ENCODE results near the gene PSME3. TPM values are rescaled to one million over a fixed set of nuclear protein-coding genes. Genes with fewer than 3 reads are reported as not detected.

Gene PSME3
- total and polyA plus RNA-seq, 2 experiments from 2014 or later, result 93.5 to 178 TPM

DNA sequence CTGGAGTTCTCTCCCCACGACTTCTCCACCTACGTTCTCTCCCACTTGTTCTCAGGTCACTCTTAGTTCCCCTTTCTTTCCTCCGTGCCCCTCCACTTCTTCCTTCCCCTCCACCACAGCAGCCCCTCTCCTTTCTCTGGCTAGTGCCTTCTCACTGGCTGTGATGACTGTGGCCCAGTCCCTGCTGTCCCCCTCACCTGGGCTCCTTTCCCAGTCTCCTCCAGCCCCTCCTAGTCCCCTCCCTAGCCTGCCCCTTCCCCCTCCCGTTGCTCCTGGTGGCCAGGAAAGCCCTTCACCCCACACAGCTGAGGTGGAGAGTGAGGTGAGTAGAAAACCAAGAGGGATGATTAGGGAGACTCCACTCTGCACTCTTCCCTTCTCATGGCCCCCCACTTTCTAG, 38.1 kb upstream of the PSME3 start:
- Histone ChIP-seq H2AFZ (no peak overlapping the region), H3F3A (replicated peaks; ENCODE audit: low read depth) (no peaks in the 10 kb centered on the region), H3K27ac (ENCODE audit: low read depth) (no peak overlapping the region), H3K36me3 (ENCODE audit: insufficient read depth) (no peaks in the 10 kb centered on the region), H3K4me3 (no peak overlapping the region), H4K20me1 (replicated peaks; ENCODE audit: insufficient read depth) (no peaks in the 10 kb centered on the region), H3K4me1 (ENCODE audit: insufficient read depth) (peaks cover 6% of the 10 kb centered on the region; the same call in 1 of the 2 replicates), H3K4me2 (no peak overlapping the region), H3K27me3 (ENCODE audit: insufficient read depth) (peaks cover 11% of the 10 kb centered on the region), H3K79me2 (replicated peaks; ENCODE audit: insufficient read depth) (peaks cover 8% of the 10 kb centered on the region), H3K9me2 (ENCODE audit: insufficient read depth) (no peaks in the 10 kb centered on the region)
- Mint-ChIP-seq H3K27ac (no peak overlapping the region), H3K9me3 (peaks cover 11% of the 10 kb centered on the region), H3K4me1 (peaks cover 5% of the 10 kb centered on the region; the same call in 1 of the 3 replicates), H3K4me3 (no peak overlapping the region), H3K27me3 (ENCODE audit: insufficient read depth, low read depth, poor library complexity) (peaks cover 13% of the 10 kb centered on the region), H3K36me3 (ENCODE audit: low read depth) (peaks cover 13% of the 10 kb centered on the region)
- TF ChIP-seq EZH2phosphoT487 (IDR thresholded peaks at IDR 0.05; ENCODE audit: unreplicated experiment) (no peak), STAT1 (IDR thresholded peaks at IDR 0.05; ENCODE audit: unreplicated experiment) (no peak), CREB1 (CRISPR knock-in tag; IDR thresholded peaks at IDR 0.05; ENCODE audit: low read depth) (no peak), ZNF331 (CRISPR knock-in tag; IDR thresholded peaks at IDR 0.05; ENCODE audit: low read depth) (no peak), EZH2 (IDR thresholded peaks at IDR 0.05; ENCODE audit: low read depth, unreplicated experiment) (no peak), NANOG (IDR thresholded peaks at IDR 0.05; ENCODE audit: borderline replicate concordance) (no peak), POLR2AphosphoS5 (IDR thresholded peaks at IDR 0.05; ENCODE audit: low read depth) (no peak), ZNF114 (CRISPR knock-in tag; IDR thresholded peaks at IDR 0.05) (no peak), JUNB (IDR thresholded peaks at IDR 0.05; ENCODE audit: unreplicated experiment) (no peak)
- TF ChIP-seq, protein P1, sequence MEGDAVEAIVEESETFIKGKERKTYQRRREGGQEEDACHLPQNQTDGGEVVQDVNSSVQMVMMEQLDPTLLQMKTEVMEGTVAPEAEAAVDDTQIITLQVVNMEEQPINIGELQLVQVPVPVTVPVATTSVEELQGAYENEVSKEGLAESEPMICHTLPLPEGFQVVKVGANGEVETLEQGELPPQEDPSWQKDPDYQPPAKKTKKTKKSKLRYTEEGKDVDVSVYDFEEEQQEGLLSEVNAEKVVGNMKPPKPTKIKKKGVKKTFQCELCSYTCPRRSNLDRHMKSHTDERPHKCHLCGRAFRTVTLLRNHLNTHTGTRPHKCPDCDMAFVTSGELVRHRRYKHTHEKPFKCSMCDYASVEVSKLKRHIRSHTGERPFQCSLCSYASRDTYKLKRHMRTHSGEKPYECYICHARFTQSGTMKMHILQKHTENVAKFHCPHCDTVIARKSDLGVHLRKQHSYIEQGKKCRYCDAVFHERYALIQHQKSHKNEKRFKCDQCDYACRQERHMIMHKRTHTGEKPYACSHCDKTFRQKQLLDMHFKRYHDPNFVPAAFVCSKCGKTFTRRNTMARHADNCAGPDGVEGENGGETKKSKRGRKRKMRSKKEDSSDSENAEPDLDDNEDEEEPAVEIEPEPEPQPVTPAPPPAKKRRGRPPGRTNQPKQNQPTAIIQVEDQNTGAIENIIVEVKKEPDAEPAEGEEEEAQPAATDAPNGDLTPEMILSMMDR (conservative IDR thresholded peaks at IDR 0.05; ENCODE audit: low read depth in 2 of 2), result no peak
- TF ChIP-seq, protein P2, sequence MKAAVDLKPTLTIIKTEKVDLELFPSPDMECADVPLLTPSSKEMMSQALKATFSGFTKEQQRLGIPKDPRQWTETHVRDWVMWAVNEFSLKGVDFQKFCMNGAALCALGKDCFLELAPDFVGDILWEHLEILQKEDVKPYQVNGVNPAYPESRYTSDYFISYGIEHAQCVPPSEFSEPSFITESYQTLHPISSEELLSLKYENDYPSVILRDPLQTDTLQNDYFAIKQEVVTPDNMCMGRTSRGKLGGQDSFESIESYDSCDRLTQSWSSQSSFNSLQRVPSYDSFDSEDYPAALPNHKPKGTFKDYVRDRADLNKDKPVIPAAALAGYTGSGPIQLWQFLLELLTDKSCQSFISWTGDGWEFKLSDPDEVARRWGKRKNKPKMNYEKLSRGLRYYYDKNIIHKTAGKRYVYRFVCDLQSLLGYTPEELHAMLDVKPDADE (IDR thresholded peaks at IDR 0.05), result no peak
- TF ChIP-seq, protein P3, sequence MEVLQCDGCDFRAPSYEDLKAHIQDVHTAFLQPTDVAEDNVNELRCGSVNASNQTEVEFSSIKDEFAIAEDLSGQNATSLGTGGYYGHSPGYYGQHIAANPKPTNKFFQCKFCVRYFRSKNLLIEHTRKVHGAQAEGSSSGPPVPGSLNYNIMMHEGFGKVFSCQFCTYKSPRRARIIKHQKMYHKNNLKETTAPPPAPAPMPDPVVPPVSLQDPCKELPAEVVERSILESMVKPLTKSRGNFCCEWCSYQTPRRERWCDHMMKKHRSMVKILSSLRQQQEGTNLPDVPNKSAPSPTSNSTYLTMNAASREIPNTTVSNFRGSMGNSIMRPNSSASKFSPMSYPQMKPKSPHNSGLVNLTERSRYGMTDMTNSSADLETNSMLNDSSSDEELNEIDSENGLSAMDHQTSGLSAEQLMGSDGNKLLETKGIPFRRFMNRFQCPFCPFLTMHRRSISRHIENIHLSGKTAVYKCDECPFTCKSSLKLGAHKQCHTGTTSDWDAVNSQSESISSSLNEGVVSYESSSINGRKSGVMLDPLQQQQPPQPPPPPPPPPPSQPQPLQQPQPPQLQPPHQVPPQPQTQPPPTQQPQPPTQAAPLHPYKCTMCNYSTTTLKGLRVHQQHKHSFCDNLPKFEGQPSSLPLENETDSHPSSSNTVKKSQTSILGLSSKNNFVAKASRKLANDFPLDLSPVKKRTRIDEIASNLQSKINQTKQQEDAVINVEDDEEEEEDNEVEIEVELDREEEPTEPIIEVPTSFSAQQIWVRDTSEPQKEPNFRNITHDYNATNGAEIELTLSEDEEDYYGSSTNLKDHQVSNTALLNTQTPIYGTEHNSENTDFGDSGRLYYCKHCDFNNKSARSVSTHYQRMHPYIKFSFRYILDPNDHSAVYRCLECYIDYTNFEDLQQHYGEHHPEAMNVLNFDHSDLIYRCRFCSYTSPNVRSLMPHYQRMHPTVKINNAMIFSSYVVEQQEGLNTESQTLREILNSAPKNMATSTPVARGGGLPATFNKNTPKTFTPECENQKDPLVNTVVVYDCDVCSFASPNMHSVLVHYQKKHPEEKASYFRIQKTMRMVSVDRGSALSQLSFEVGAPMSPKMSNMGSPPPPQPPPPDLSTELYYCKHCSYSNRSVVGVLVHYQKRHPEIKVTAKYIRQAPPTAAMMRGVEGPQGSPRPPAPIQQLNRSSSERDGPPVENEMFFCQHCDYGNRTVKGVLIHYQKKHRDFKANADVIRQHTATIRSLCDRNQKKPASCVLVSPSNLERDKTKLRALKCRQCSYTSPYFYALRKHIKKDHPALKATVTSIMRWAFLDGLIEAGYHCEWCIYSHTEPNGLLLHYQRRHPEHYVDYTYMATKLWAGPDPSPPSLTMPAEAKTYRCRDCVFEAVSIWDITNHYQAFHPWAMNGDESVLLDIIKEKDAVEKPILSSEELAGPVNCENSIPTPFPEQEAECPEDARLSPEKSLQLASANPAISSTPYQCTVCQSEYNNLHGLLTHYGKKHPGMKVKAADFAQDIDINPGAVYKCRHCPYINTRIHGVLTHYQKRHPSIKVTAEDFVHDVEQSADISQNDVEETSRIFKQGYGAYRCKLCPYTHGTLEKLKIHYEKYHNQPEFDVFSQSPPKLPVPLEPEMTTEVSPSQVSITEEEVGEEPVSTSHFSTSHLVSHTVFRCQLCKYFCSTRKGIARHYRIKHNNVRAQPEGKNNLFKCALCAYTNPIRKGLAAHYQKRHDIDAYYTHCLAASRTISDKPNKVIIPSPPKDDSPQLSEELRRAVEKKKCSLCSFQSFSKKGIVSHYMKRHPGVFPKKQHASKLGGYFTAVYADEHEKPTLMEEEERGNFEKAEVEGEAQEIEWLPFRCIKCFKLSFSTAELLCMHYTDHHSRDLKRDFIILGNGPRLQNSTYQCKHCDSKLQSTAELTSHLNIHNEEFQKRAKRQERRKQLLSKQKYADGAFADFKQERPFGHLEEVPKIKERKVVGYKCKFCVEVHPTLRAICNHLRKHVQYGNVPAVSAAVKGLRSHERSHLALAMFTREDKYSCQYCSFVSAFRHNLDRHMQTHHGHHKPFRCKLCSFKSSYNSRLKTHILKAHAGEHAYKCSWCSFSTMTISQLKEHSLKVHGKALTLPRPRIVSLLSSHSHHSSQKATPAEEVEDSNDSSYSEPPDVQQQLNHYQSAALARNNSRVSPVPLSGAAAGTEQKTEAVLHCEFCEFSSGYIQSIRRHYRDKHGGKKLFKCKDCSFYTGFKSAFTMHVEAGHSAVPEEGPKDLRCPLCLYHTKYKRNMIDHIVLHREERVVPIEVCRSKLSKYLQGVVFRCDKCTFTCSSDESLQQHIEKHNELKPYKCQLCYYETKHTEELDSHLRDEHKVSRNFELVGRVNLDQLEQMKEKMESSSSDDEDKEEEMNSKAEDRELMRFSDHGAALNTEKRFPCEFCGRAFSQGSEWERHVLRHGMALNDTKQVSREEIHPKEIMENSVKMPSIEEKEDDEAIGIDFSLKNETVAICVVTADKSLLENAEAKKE (CRISPR knock-in tag; IDR thresholded peaks at IDR 0.05), result no peak
- TF ChIP-seq, protein P4, sequence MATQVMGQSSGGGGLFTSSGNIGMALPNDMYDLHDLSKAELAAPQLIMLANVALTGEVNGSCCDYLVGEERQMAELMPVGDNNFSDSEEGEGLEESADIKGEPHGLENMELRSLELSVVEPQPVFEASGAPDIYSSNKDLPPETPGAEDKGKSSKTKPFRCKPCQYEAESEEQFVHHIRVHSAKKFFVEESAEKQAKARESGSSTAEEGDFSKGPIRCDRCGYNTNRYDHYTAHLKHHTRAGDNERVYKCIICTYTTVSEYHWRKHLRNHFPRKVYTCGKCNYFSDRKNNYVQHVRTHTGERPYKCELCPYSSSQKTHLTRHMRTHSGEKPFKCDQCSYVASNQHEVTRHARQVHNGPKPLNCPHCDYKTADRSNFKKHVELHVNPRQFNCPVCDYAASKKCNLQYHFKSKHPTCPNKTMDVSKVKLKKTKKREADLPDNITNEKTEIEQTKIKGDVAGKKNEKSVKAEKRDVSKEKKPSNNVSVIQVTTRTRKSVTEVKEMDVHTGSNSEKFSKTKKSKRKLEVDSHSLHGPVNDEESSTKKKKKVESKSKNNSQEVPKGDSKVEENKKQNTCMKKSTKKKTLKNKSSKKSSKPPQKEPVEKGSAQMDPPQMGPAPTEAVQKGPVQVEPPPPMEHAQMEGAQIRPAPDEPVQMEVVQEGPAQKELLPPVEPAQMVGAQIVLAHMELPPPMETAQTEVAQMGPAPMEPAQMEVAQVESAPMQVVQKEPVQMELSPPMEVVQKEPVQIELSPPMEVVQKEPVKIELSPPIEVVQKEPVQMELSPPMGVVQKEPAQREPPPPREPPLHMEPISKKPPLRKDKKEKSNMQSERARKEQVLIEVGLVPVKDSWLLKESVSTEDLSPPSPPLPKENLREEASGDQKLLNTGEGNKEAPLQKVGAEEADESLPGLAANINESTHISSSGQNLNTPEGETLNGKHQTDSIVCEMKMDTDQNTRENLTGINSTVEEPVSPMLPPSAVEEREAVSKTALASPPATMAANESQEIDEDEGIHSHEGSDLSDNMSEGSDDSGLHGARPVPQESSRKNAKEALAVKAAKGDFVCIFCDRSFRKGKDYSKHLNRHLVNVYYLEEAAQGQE (IDR thresholded peaks at IDR 0.05; ENCODE audit: unreplicated experiment), result no peak
- no peak for DNase-seq (ENCODE audit: low spot score)
- no peak for ATAC-seq

Data from GM23338 (cell line).